ENCODE measurements around the gene CLEC1A. TPM values are rescaled to one million over a fixed set of nuclear protein-coding genes. Genes with fewer than 3 reads are reported as not detected.

Gene CLEC1A
- total RNA-seq, 2 donors from 2014 or later = 0.93 to 2.8 TPM

GRCh38 chr12:10135126-10135525, 36.3 kb upstream of the CLEC1A start:
- H3K4me3 ChIP-seq = no peak overlapping the region
- H3K4me1 ChIP-seq = peaks cover 0 to 15% of the 10 kb centered on the region in 2 donors
- no peaks in the 10 kb centered on the region for H3K36me3 ChIP-seq
- DNase-seq (ENCODE audit: low spot score) = no peak
- no peaks in the 10 kb centered on the region for H3K27me3 ChIP-seq
- TF ChIP-seq CTCF (IDR thresholded peaks at IDR 0.05) = no peak
- H3K27ac ChIP-seq = no peak overlapping the region
- H3K9me3 ChIP-seq = no peaks in the 10 kb centered on the region

GRCh38 chr12:10132850-10133370, 34.1 kb upstream of the CLEC1A start:
- Histone ChIP-seq H3K9me3 (no peaks in the 10 kb centered on the region), H3K36me3 (no peaks in the 10 kb centered on the region), H3K27ac (no peak overlapping the region), H3K4me1 (peaks cover 0 to 12% of the 10 kb centered on the region in 2 donors), H3K27me3 (no peaks in the 10 kb centered on the region), H3K4me3 (no peak overlapping the region)
- no peak for DNase-seq (ENCODE audit: low spot score)
- no peak for TF ChIP-seq CTCF (IDR thresholded peaks at IDR 0.05)

- H3K9me3 ChIP-seq = no peaks in the 10 kb centered on the region
- peaks cover 0 to 12% of the 10 kb centered on the region in 2 donors for H3K4me1 ChIP-seq
- no peak for DNase-seq (ENCODE audit: low spot score)
- no peak overlapping the region for H3K4me3 ChIP-seq
- H3K27ac ChIP-seq = peak overlapping the region; percentile 31 to 47
- no peaks in the 10 kb centered on the region for H3K36me3 ChIP-seq
- no peaks in the 10 kb centered on the region for H3K27me3 ChIP-seq
- TF ChIP-seq CTCF (IDR thresholded peaks at IDR 0.05) = no peak
These were observed 32.4 kb upstream of the CLEC1A start for GRCh38 chr12:10131111-10131690.

GRCh38 chr12:10130042-10130441, 31.3 kb upstream of the CLEC1A start, which contains the start of gene CLEC7A:
Gene CLEC7A (minus strand): TSS chr12:10130199. CDS start chr12:10130082, 117 bp downstream.
- no peak for DNase-seq (ENCODE audit: low spot score)
- Histone ChIP-seq H3K4me3 (peak within 1 kb of the TSS in 1 of 2 donors; percentile 10), H3K27ac (peak within 1 kb of the TSS; percentile 3 to 47), H3K36me3 (no peaks in the 10 kb centered on the region), H3K9me3 (no peaks in the 10 kb centered on the region), H3K27me3 (no peaks in the 10 kb centered on the region), H3K4me1 (peaks cover 0 to 12% of the 10 kb centered on the region in 2 donors)
- no peak for TF ChIP-seq CTCF (IDR thresholded peaks at IDR 0.05)

- peak overlapping the region in 1 of 2 donors; percentile 5 for H3K27ac ChIP-seq
- no peak overlapping the region for H3K4me3 ChIP-seq
- no peak for DNase-seq (ENCODE audit: low spot score)
- H3K27me3 ChIP-seq = no peaks in the 10 kb centered on the region
- no peak for TF ChIP-seq CTCF (IDR thresholded peaks at IDR 0.05)
- no peaks in the 10 kb centered on the region for H3K36me3 ChIP-seq
- H3K9me3 ChIP-seq = no peaks in the 10 kb centered on the region
- H3K4me1 ChIP-seq = peaks cover 0 to 12% of the 10 kb centered on the region in 2 donors
These were observed 29.9 kb upstream of the CLEC1A start for GRCh38 chr12:10128687-10129086.

GRCh38 chr12:10126413-10126812, 27.6 kb upstream of the CLEC1A start:
- Histone ChIP-seq H3K4me1 (peaks cover 0 to 3% of the 10 kb centered on the region in 2 donors), H3K9me3 (no peaks in the 10 kb centered on the region)

More at GRCh38 chr12:10126413-10126812, 27.6 kb upstream of the CLEC1A start:
- no peaks in the 10 kb centered on the region for H3K27me3 ChIP-seq
- H3K36me3 ChIP-seq = no peaks in the 10 kb centered on the region
- H3K27ac ChIP-seq = no peak overlapping the region
- no peak for DNase-seq (ENCODE audit: low spot score)
- H3K4me3 ChIP-seq = no peak overlapping the region
- TF ChIP-seq CTCF (IDR thresholded peaks at IDR 0.05) = no peak

All from right atrium auricular region (tissue), 2 donors.